A549 (cell line): ENCODE results near the gene PGS1. TPM values are rescaled to one million over a fixed set of nuclear protein-coding genes. Genes with fewer than 3 reads are reported as not detected.

ENCODE experiments used
- ATAC-seq, 2 experiments: fragments of 200-7000 bp in 1 of 2; fragments of >200 bp in 1 of 2; cut with Nextera tagmentation in 1 of 2; cut with Tn5 transposase in 1 of 2; 3 replicates each; pipeline versions ENCODE4 v1.8.0 to v1.9.1; 2018 to 2020; ENCODE audit warnings: mild to moderate bottlenecking in 1 of 2, moderate library complexity in 1 of 2
- CTCF ChIA-PET: fragments of 300-600 bp; sonication (Branson Sonifier 250); formaldehyde crosslinking; extraction: SDS; loops from one replicate; lab custom pipeline; 2021; ENCODE audit warnings: antibody characterized with exemption, inconsistent platforms; lab: Yijun Ruan, JAX
- POLR2A ChIA-PET: fragments of 350-600 bp; formaldehyde crosslinking; extraction: SDS; loops from one replicate; lab custom pipeline; 2021; ENCODE audit warnings: antibody characterized with exemption, inconsistent platforms; lab: Yijun Ruan, JAX
- DNase-seq, 2 experiments: peaks; one replicate each; pipeline versions ENCODE4 v3.0.0 to v3.0.0-alpha.2; 2011 to 2016; ENCODE audit warnings: low read depth in 1 of 2, low spot score in 1 of 2
- FAIRE-seq: peaks from 2 replicates; lab custom pipeline; 2011; peaks lifted over from hg19 to GRCh38; lab: Jason Lieb, UNC
- H3K27ac ChIP-seq, 2 experiments: fragments of >200 bp; sonication (Bioruptor Twin); formaldehyde crosslinking; 3 replicates each; pipeline ENCODE4 v1.5.1; 2016 to 2017
- H3K4me1 ChIP-seq: fragments of >200 bp; sonication (Bioruptor Twin); formaldehyde crosslinking; 3 replicates; pipeline ENCODE4 v1.6.1; 2016
- H3K4me2 ChIP-seq: fragments of >200 bp; sonication (Bioruptor Twin); formaldehyde crosslinking; 3 replicates; pipeline ENCODE4 v1.6.1; 2016
- H3K4me3 ChIP-seq: fragments of >200 bp; sonication (Bioruptor Twin); formaldehyde crosslinking; 3 replicates; pipeline ENCODE4 v1.5.1; 2016
- H3K9me3 ChIP-seq: fragments of >200 bp; sonication (Bioruptor Twin); formaldehyde crosslinking; 3 replicates; pipeline ENCODE4 v1.6.1; 2016
- CBX2 ChIP-seq: fragments of 200-600 bp; sonication (generic); IDR thresholded peaks from 2 replicates; pipeline ENCODE4 v1.6.1; 2016; ENCODE audit warnings: low read depth, mild to moderate bottlenecking, borderline replicate concordance
- CBX8 ChIP-seq: fragments of 200-600 bp; sonication (generic); IDR thresholded peaks from 2 replicates; pipeline ENCODE4 v1.6.1; 2016
- CEBPB ChIP-seq, 2 experiments: fragments of >200 bp in 1 of 2; sonication (Bioruptor Twin) in 1 of 2; formaldehyde crosslinking in 1 of 2; IDR thresholded peaks; 2 replicates each; pipeline ENCODE4 v1.6.1; 2012 to 2016
- CHD4 ChIP-seq: fragments of 200-600 bp; sonication (generic); IDR thresholded peaks from 2 replicates; pipeline ENCODE4 v1.6.1; 2016; ENCODE audit warnings: antibody characterized with exemption, mild to moderate bottlenecking, borderline replicate concordance
- E2F6 ChIP-seq: IDR thresholded peaks from 2 replicates; pipeline ENCODE4 v1.6.1; 2012; ENCODE audit warnings: low read depth, borderline replicate concordance
- FOSL2 ChIP-seq, 2 experiments: fragments of 450-650 bp in 1 of 2; fragments of >200 bp in 1 of 2; sonication (Bioruptor Twin) in 1 of 2; formaldehyde crosslinking; IDR thresholded peaks; 2 replicates each; pipeline versions ENCODE4 v1.5.0 to v1.6.1; 2016 to 2020; ENCODE audit warnings: mild to moderate bottlenecking in 1 of 2, moderate library complexity in 1 of 2
- FOXS1 ChIP-seq: fragments of 250-450 bp; sonication (Bioruptor Pico); IDR thresholded peaks from 2 replicates; pipeline ENCODE4 v1.5.0; 2020; ENCODE audit warnings: mild to moderate bottlenecking, moderate library complexity
- HOXB5 ChIP-seq: fragments of 250-450 bp; sonication (Bioruptor Pico); IDR thresholded peaks from 2 replicates; pipeline ENCODE4 v1.5.0; 2020; ENCODE audit warnings: mild to moderate bottlenecking, moderate library complexity
- JUN ChIP-seq, 2 experiments: fragments of >200 bp; sonication (Bioruptor Twin); formaldehyde crosslinking; IDR thresholded peaks; 2 replicates in 1 of 2; 3 replicates in 1 of 2; pipeline ENCODE4 v1.6.1; 2016 to 2017
- POLR2AphosphoS2 ChIP-seq: conservative IDR thresholded peaks from 2 replicates; pipeline ENCODE4 v1.6.1; 2012; ENCODE audit warnings: low read length, improper control_type of control experiment, inconsistent platforms
- RARB ChIP-seq: fragments of 250-450 bp; sonication (Bioruptor Pico); IDR thresholded peaks from 2 replicates; pipeline ENCODE4 v1.8.0; 2021; ENCODE audit warnings: mild to moderate bottlenecking, moderate library complexity
- ZSCAN20 ChIP-seq: fragments of 250-450 bp; sonication (Bioruptor Pico); IDR thresholded peaks from 2 replicates; pipeline ENCODE4 v1.8.0; 2022; ENCODE audit warnings: mild to moderate bottlenecking, moderate library complexity
- WGBS: methylation state at CpG from one replicate; pipeline ENCODE4 v1.1.6; 2017; ENCODE audit errors: missing lambda C conversion rate; 5-methylcytosine and 5-hydroxymethylcytosine counted together
- polyA plus RNA-seq, 4 experiments: library from polyadenylated mRNA; depleted of rRNA in 3 of 4; stranded (reverse); fragments of >200 nt; fragmentation: RNase III in 1 of 4; extraction: RNeasy Plus Mini Kit Qiagen cat#74134 plus additional on column Dnase treatment in 1 of 4; gene quantifications; 2 replicates in 3 of 4; 3 replicates in 1 of 4; pipeline ENCODE4 v1.2.3, GENCODE V29; 2011 to 2017
- TF ChIP-seq, protein P1 (sequence below): fragments of 250-450 bp; sonication (Bioruptor Pico); IDR thresholded peaks from 2 replicates; pipeline ENCODE4 v1.5.0; 2021; ENCODE audit warnings: mild to moderate bottlenecking, moderate library complexity, borderline replicate concordance
- TF ChIP-seq, protein P2 (sequence below): fragments of >200 bp; sonication (Bioruptor Twin); formaldehyde crosslinking; IDR thresholded peaks from 2 replicates; pipeline ENCODE4 v1.6.1; 2016

The PGS1 gene
- polyA plus RNA-seq, 2 of the 4 experiments (the other 2 are of a cell fraction) = 23.7 to 29.5 TPM

DNA sequence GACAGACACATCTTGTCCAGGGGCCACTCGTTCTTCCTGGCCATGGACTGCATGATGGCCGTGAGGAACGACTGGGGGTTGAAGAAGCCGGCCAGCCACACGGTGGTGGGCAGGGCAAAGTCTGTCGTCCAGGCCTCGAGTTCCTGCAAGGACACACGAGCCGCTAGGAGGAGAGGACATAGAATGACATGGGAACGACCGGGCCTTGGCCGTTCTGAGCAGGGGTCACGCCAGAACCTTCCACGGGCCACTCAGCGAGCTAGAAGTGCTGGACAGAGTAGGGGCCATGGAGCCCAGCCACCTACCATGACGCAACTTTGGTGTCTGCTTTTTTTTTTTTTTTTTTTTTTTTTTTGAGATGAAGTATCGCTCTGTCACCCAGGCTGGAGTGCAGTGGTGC is 47.0 kb downstream of the PGS1 start:
- TF ChIP-seq FOSL2 (IDR thresholded peaks at IDR 0.05) = no peak
- TF ChIP-seq FOSL2 (CRISPR knock-in tag; IDR thresholded peaks at IDR 0.05) = no peak
- no peak for TF ChIP-seq JUN (IDR thresholded peaks at IDR 0.05)
- TF ChIP-seq CBX2 = no peak
- TF ChIP-seq CEBPB (IDR thresholded peaks at IDR 0.05) = no peak
- TF ChIP-seq HOXB5 (CRISPR knock-in tag) = no peak
- TF ChIP-seq, protein P1, sequence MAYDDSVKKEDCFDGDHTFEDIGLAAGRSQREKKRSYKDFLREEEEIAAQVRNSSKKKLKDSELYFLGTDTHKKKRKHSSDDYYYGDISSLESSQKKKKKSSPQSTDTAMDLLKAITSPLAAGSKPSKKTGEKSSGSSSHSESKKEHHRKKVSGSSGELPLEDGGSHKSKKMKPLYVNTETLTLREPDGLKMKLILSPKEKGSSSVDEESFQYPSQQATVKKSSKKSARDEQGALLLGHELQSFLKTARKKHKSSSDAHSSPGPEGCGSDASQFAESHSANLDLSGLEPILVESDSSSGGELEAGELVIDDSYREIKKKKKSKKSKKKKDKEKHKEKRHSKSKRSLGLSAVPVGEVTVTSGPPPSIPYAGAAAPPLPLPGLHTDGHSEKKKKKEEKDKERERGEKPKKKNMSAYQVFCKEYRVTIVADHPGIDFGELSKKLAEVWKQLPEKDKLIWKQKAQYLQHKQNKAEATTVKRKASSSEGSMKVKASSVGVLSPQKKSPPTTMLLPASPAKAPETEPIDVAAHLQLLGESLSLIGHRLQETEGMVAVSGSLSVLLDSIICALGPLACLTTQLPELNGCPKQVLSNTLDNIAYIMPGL (CRISPR knock-in tag) = no peak
- TF ChIP-seq, all 56 proteins: peak for 0
- ATAC-seq (no peak), FAIRE-seq (no peak), DNase-seq (no peak)
- POLR2A ChIA-PET = interaction anchor here (1.4 kb wide), 1 partner anchor 65 kb away, joined by 3 read pairs; the partner anchor contains the start of gene SOCS3
- Histone ChIP-seq H3K4me2 (no peak overlapping the region), H3K9me3 (no peaks in the 10 kb centered on the region), H3K4me3 (no peak overlapping the region), H3K27ac (no peak overlapping the region), H3K4me1 (peaks cover 27% of the 10 kb centered on the region)
- CTCF ChIA-PET = interaction anchor here (0.6 to 12.8 kb wide), 11 partner anchors 11 to 238 kb away, joined by 3 to 388 read pairs (median 5); partner anchors contain the start of genes AFMID and SOCS3
- WGBS = 95% methylated on average over 17 of the region's 17 CpGs

DNA sequence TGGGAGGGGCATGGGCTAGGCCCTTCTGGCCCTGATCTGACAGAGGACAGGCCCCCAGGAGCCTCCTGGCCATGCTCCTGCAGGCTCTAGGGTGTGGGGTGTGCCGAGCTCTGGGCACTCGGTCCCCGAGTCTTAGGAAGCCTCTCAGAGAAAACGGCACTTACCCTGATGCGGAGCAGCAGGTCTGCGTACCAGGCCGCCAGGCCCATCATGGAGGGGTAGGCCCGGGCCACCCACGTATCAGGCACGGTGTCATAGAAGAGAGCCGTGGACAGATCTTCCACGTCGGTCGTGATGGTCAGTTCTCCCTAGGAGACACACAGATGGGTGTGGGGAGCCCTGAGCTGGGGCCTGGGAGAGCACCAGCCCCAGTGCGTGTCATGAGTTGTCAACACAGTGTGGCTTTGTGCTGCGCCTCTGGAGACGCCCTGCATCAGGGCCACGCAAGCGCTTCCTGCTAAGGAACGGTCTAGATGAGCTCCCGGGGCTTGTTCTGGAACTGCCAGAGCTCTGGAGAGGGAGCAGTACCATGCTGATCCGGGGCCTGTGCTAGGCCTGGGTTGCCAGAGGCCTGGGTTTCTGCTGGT is 47.9 kb downstream of the PGS1 start:
- Histone ChIP-seq H3K4me3 (no peak overlapping the region), H3K9me3 (no peaks in the 10 kb centered on the region), H3K4me2 (no peak overlapping the region), H3K4me1 (peaks cover 17% of the 10 kb centered on the region), H3K27ac (no peak overlapping the region)
- 93% methylated on average over 22 of the region's 22 CpGs for WGBS
- FAIRE-seq = no peak
- DNase-seq = no peak
- ChIA-PET CTCF (interaction anchor here (1.2 to 12.8 kb wide), 5 partner anchors 10 to 173 kb away, joined by 3 to 388 read pairs (median 67); partner anchors contain the start of gene SOCS3), POLR2A (no interaction called here)
- ATAC-seq = no peak
- TF ChIP-seq E2F6 (no peak), JUN (IDR thresholded peaks at IDR 0.05) (peak in 1 of 2 experiments; percentile 16; a peak in 1 of 5 replicates), FOXS1 (no peak), CBX8 (no peak)
- TF ChIP-seq, protein P2, sequence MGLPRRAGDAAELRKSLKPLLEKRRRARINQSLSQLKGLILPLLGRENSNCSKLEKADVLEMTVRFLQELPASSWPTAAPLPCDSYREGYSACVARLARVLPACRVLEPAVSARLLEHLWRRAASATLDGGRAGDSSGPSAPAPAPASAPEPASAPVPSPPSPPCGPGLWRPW = no peak
- TF ChIP-seq, all 56 proteins: peak for 1

GRCh38 chr17:78427140-78427539 is 48.7 kb downstream of the PGS1 start:
- Histone ChIP-seq H3K4me2 (no peak overlapping the region), H3K4me1 (peaks cover 9% of the 10 kb centered on the region; the same call in 2 of the 3 replicates), H3K9me3 (no peaks in the 10 kb centered on the region), H3K27ac (no peak overlapping the region), H3K4me3 (no peak overlapping the region)
- ChIA-PET CTCF (interaction anchor here (1.2 to 12.8 kb wide), 4 partner anchors 9 to 174 kb away, joined by 4 to 388 read pairs (median 128); partner anchors contain the start of gene SOCS3), POLR2A (no interaction called here)
- DNase-seq (no peak), FAIRE-seq (no peak), ATAC-seq (no peak)
- no peak for TF ChIP-seq ZSCAN20 (CRISPR knock-in tag)
- TF ChIP-seq RARB (CRISPR knock-in tag) = no peak
- no peak for TF ChIP-seq CHD4
- 97% methylated on average over 11 of the region's 11 CpGs for WGBS

- DNase-seq (no peak), ATAC-seq (peak in 1 of 2 experiments; percentile 21; a peak in 3 of 6 replicates), FAIRE-seq (no peak)
- POLR2A ChIA-PET = no interaction called here
- H3K27ac ChIP-seq = no peak overlapping the region
- CTCF ChIA-PET = interaction anchor here (1.1 kb wide), 1 partner anchor 9 kb away, joined by 4 read pairs; no protein-coding TSS in a partner anchor
- TF ChIP-seq POLR2AphosphoS2 = no peak
- 95% methylated on average over 20 of the region's 20 CpGs for WGBS
- H3K4me3 ChIP-seq = no peak overlapping the region
- 0 out of 3 replicates have a peak, but pooled peaks cover under 1% of the 10 kb centered on the region for H3K4me1 ChIP-seq
- H3K9me3 ChIP-seq = no peaks in the 10 kb centered on the region
- no peak overlapping the region for H3K4me2 ChIP-seq
Observed at GRCh38 chr17:78428025-78428575, 49.7 kb downstream of the PGS1 start.
